Left renal pelvis (tissue), 4 donors: ENCODE results near the gene HDAC4. TPM values are rescaled to one million over a fixed set of nuclear protein-coding genes. Genes with fewer than 3 reads are reported as not detected.

Experiments used
- DNase-seq, 4 donors: peaks; one replicate each; pipeline ENCODE4 v3.0.0-alpha.2; 2013; ENCODE audit warnings: low read depth in 4 of 4, low spot score in 3 of 4
- polyA plus RNA-seq, 4 donors: library from polyadenylated mRNA; unstranded; fragments of 120-200 nt; gene quantifications; one replicate each; pipeline ENCODE4 v1.2.1, GENCODE V29; 2013; ENCODE audit not compliant: insufficient read length in 4 of 4

Gene HDAC4
- polyA plus RNA-seq, 4 donors, result 12.9 to 15.4 (median 14.4) TPM

DNA sequence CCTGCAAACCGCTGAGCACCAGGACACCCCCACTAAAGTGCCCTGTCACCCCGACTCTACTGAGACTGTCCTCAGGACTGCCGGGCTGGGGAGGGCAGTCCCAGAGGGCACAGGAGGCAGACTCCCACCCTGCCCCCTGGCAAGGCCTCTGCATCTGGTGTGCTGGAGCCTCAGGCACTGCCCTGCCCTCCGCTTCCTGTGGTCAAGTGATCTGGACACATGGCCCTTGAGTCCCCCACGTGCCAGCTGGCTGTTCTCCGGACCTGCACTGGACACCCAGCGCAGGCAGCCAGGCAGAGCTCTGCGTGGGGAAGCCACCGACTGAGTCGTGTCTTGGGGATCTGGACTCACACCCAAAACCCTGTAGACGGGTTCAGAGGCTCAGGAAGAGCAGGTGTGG is 335.3 kb downstream of the HDAC4 start:
- no peak for DNase-seq

- DNase-seq, result no peak
Measured at GRCh38 chr2:239064891-239065290, 335.9 kb downstream of the HDAC4 start.

- DNase-seq, result no peak
Measured at GRCh38 chr2:239064253-239064652, 336.6 kb downstream of the HDAC4 start.

DNA sequence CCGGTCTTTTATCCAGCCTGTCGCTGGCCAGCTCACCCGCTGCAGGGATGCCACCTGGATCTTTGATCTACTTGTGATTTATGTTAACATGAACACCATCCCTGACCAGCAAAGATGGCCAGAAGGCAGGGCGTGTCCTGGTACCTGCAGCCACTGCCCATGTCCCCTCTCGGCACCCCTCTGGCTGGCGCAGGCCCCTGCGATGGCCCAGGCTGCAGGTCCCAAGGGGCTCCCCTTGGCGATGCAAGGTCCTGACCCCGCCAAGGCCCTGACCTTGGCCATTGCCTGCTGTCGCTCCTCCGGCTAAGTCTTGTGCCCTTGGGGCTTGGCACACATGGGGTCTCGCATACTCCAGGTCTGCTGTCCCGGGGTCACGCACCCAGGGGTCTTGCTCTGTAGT is 338.1 kb downstream of the HDAC4 start:
- no peak for DNase-seq

GRCh38 chr2:239061824-239062570 is 338.8 kb downstream of the HDAC4 start:
- DNase-seq, result no peak

DNA sequence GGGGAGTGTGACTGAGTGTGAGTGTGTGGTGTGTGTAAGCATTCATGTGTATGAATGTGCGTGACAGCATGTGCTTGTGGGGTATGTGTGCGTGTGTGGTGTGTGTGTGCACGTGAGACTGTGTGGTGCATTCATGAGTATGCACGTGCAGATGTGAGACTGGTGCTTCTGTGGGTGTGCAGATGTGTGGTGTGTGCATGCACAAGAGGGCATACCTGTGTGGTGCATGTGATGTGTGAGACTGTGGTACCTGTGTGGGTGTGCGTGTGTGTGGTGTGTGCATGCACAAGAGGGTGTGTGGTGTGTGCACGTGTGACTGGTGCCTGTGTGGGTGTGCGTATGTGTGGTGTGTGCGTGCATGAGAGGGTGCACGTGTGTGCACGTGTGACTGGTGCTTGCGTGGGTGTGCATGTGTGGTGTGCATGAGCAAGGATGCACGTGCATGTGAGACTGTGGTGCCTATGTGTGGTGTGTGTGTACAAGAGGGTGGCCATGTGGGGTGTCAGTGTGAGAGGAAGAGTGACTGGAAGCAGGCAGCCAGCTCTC is 339.6 kb downstream of the HDAC4 start:
- no peak for DNase-seq

DNA sequence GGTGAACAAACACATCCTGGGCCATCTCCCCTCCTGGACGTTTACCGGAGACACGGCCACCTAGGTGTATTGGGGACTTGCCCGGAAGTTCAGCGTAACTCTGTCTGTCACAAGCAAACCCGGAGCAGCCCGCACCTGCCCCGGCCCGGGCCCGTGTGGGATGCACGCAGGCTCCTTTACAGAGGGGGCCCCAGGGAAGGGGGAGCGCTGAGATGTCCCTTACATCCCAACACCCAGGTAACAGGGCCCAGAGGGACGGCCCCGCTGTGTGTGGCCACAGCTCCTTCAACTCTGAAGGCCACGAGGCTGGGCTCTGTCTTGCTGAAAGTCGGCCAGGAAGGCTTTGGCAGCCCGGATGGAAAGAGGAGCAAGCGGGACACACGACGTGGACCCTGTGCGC is 340.1 kb downstream of the HDAC4 start:
- DNase-seq, result no peak

DNA sequence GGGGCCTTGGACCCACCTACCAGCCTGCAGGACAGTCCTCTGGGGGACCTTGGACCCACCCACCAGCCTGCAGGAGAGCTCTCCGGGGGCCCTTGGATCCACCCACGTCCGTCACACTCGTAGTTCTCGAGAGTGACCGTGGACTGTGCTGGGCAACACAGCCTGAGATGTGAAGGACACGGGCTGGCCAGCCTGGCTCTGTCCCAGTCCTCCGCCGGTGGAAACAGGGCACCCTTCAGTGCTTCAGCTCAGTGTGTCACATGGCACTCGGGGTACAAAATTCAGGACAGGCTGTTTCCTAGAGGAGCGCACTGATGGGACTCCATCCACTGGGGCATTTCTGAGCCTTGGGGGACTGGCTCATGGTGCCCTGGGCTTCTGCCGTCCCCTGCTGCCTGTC is 341.0 kb downstream of the HDAC4 start:
- DNase-seq, result no peak

DNA sequence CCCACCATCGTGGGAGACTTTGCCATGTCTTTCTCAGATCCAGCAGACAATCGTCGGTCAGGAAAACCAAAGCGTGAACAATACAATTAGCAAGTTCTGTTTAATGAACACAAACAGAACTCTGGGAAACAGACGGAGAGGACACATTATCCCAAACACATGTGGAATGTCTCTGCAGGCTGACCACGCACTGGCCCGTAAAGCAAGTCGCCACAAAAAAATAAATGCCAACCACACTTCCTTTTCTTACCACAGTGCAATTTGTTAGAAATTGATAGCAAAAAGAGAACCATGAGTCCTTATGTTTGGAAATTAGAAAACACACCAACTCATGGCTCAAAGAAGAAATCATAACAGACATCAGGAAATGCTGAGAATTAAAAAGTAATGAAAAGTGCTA is 342.1 kb downstream of the HDAC4 start:
- DNase-seq, result no peak

DNA sequence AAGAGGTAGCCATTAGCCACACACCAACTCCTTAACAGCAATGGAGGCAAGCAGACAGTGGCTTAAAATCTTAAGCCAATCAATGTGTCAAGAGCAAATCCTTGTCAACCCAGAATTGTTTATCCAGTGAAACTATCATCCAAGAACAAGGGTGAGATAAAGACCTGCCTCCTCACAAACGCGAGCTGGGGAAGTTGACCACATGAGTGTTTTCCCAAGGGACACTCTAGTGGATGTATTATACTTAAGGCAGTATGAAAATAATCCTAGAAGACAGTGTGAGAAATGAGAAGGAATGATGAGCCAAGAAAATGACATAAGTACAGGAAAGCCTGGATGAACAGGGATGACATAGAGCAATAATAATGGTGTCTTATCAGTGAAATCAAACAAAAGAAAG is 343.3 kb downstream of the HDAC4 start:
- no peak for DNase-seq

DNA sequence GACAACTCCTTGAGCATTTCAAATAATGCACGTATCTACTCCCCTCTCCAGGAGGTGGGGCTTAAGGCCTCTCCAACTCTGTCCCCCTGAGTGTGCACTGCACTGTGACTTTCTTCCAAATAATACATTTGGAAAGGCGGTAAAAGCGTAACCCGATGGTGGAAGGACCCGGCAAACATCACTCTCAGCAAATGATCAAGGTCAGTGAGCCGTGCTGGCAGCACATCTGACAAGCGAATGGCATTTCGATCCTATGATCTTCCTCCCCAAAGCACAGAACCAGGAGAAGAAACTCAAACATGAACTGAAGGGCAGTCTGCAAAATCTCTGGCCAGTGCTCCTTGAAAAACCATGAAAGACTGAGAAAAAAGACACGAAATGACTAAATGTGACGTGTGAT is 344.2 kb downstream of the HDAC4 start:
- no peak for DNase-seq

GRCh38 chr2:239055756-239056493 is 344.9 kb downstream of the HDAC4 start:
- no peak for DNase-seq

DNA sequence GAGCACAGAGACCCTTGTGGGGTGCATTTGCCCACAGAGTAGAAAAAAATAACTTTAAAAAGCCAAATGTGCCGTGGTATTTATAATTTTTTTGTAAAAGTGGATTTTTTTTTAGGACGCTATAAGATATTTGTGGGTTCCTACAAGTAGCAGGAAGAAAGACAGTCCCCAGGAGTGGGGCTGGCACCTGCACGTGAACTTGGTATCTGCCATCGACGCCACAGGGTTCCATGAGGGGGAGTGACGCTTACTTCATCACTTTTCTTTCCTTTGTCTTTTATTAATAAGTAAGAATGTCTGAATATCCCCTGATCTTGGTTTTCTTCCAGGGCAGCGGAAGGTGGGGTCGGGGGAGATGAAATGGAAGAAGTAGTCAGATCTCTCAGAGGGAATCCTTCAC is 345.9 kb downstream of the HDAC4 start:
- DNase-seq, result no peak

GRCh38 chr2:239053801-239054503 is 346.9 kb downstream of the HDAC4 start:
- no peak for DNase-seq

DNA sequence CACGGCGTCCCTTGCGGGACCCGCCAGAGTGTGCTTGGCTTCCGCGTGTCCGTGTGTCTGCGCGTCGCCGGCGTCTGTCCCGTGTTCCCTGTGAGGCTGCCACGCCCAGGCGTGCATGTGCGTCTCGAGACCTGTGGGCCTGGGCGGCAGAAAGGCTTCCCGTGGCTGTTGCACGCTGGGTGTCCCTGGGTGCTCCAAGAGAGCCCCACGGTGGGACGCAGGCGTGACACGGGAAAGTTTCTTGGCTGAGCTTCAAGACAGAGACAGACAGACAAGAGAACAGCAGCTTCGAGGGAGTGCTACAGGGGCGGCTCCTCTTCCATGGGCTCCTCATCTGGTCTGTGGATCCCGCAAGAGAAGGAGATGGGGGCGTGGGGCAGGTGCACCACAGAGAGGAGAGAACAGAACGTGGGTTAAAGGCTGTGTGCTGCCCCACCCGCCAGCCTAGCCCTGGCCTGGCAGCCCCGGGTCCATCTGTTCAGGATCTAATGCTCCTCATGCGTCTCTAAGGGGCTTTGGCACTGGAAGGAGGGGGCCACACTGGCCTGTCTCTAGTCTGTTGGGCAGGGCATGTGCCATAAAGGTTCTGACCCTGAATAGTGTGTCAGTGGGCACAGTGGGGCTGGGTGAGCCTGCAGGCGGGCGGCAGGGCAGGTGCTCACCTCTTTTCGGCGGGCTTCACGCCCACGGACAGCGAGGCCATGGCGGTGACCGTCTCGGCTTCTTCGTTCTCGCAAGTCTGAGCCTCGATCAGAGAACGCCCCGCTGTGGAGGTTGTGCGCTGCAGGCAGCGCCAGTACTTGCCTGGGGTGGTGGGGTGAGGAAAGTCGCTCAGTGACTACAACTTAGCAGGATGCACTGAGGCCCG is 347.8 kb downstream of the HDAC4 start:
- DNase-seq, result no peak

DNA sequence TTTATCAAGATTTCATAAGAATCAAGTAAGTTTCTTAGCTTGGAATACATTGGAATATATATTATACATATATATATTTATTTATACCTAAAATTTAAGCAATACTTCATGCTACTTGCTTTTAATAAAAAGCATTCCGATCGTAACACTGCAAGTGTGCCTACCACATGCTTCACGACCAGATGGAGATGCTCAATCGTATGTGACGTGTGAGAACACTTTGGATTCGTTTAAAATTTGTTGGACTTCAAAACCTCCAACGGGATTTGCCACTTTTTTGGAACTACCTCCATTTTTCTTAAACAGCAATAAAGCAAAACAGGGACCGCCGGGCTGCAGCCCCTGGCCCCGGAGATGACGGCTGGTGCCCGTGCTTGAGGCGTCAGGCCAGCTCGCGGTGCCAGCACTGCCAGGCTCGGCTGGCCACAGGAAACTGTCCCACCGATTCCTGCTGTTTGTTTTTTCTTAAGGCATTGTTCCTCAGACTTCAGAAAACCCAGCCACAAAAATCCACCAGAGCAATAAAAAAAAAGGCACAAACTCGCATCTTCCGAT is 348.9 kb downstream of the HDAC4 start:
- no peak for DNase-seq

DNA sequence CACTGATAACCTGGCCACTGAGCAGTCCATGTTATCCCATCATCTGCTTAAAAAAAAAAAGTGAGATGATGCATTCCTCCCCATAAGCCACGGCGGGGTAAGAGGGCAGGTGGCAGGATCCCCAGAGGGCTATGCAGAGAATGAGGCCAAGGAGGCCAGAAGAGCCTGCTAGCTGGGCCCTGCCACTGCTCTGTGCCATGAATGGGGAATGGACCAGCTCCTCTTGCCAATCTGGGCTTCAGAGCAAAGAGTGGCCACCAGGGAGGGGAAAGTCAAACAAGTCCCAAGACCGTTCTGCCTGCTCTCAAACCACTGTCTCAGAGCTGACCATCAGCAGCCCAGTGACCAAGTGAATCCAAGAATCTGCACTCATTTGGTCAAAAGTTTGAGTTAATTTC is 350.6 kb downstream of the HDAC4 start:
- DNase-seq, result no peak

DNA sequence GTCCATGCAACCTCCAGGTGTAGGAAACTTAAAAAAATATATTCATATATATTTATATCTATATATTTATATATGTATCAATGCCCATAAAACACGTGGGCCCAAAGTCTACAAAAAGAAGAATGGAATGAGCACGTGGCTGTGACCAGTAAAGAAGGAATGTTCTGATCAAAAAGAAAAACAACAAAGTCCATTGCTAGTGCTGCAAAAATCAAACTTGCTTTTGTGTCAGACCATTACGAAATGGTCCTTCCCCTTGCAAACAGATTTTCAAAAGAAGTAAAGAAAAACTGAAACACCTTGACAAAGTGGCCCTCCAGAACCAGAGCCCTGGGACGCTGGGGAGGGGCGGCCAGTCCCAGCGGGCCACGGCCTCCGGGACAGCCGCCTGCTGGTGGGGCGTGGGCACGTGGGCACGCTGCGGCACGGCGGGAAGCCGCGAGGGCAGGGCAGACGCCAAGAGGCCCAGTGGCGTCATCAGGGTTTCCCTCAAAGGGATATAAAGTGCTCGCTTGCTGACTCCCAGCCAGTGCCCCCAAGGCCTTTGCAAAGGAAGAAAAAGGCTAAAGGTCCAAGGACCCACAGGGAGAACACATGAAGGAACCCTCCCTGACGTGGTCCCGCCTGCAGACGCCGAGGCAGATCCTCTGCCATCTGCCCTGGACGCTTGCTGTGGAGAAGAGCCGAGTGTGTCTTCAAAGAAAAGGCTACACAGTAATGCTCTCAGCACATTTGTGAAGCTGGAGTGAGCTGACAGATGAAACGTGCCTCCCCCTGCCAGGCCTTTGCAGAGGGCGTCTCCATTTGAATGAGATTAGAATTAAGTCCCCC is 351.2 kb downstream of the HDAC4 start:
- no peak for DNase-seq

- no peak for DNase-seq
Measured at GRCh38 chr2:239048736-239049135, 352.1 kb downstream of the HDAC4 start.
